PC-9 (cell line): ENCODE data around the gene SIRT3.

Experiments used
- EZH2 ChIP-seq: fragments of 200-600 bp; sonication (generic); IDR thresholded peaks from 2 replicates; pipeline ENCODE4 v1.8.0; 2017; ENCODE audit warnings: antibody characterized with exemption, low read depth
- TF ChIP-seq, protein P1 (sequence below): fragments of 200-600 bp; sonication (generic); conservative IDR thresholded peaks from 2 replicates; pipeline ENCODE4 v1.6.1; 2017; ENCODE audit warnings: mixed run types, antibody characterized with exemption, mild to moderate bottlenecking, moderate library complexity

DNA sequence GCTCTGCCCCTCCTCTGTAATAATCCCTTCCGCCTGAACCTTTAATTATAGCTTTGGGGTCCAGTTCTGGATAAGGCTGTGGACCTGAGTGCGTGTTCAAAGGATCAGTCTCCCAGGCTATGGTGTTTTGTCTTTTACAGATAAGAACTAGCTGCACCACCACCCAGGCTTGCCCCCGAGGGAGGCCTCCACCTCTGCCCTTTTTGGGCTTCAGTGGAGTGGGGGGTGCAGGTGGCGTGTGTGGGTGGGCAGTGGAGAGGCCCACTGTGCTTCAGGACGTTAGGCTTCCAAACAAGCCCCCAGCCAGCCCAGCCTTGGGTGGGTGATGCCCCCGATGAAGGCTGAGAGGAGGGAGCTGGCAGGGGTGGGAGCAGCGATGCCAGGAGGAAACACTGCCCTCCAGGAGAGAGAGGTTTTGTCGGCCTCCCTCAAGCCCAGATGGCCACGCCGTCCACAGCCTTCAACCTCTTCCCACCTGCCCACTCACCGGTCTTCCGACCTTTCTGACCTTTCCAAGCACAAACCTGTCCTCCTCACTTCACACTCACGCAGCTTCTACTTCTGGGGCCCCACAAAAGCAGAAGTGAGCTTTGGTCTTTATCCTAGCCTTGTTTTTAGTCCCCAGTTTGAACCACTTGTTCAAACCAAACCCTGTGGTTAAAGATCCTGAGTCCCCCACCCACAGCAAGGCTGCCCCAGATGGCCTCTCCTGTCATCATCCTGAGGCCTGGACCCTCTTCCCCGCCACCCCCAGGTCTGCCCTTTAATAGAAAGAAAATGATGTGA, 21.0 kb upstream of the SIRT3 start:
- TF ChIP-seq, protein P1, sequence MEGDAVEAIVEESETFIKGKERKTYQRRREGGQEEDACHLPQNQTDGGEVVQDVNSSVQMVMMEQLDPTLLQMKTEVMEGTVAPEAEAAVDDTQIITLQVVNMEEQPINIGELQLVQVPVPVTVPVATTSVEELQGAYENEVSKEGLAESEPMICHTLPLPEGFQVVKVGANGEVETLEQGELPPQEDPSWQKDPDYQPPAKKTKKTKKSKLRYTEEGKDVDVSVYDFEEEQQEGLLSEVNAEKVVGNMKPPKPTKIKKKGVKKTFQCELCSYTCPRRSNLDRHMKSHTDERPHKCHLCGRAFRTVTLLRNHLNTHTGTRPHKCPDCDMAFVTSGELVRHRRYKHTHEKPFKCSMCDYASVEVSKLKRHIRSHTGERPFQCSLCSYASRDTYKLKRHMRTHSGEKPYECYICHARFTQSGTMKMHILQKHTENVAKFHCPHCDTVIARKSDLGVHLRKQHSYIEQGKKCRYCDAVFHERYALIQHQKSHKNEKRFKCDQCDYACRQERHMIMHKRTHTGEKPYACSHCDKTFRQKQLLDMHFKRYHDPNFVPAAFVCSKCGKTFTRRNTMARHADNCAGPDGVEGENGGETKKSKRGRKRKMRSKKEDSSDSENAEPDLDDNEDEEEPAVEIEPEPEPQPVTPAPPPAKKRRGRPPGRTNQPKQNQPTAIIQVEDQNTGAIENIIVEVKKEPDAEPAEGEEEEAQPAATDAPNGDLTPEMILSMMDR = no peak
- TF ChIP-seq EZH2 = no peak
